A673 (cell line): ENCODE measurements around the gene CLIC4.

Experiments used
- EZH2 ChIP-seq: fragments of 200-600 bp; sonication (generic); IDR thresholded peaks from 2 replicates; pipeline ENCODE4 v1.6.1; 2017; ENCODE audit warnings: borderline replicate concordance, low read depth, mild to moderate bottlenecking, mixed read lengths, antibody characterized with exemption, low read length; ENCODE audit not compliant: poor library complexity, severe bottlenecking
- TF ChIP-seq, protein P1 (sequence below): fragments of 300-800, 200-600 bp; sonication (generic); conservative IDR thresholded peaks from 2 replicates; pipeline ENCODE4 v1.5.1; 2017; ENCODE audit warnings: low read depth, mild to moderate bottlenecking, antibody characterized with exemption, low read length, moderate library complexity, mixed read lengths

DNA sequence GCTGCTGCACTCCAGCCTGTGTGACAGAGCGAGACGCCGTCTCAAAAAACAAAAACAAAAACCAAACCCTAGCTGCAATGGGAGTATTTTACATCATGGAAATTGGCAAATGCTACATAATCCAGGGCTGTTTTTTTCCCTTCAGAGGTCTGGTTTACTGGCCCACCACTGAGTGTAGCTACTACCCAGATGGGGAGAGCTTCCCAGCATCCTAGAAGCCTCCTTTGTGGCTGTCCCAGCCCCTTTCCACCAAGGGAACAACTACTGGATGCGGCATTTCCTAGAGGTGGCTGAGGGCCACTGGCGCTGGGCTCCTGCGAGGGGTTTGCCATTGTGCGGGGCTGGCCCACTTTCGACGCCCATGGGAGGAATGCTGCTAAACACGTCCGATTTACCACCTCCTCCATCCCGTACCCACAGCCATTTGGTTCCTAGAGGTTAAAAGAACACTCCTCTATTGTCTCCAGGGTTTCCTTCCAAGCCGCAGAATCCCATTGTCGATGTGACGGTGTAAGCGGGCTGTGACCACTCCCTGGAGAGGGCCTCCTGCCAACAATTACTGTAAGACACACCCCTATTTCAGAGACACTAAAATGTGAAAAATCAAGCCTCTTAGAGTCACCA, 129.5 kb downstream of the CLIC4 start:
- TF ChIP-seq, protein P1, sequence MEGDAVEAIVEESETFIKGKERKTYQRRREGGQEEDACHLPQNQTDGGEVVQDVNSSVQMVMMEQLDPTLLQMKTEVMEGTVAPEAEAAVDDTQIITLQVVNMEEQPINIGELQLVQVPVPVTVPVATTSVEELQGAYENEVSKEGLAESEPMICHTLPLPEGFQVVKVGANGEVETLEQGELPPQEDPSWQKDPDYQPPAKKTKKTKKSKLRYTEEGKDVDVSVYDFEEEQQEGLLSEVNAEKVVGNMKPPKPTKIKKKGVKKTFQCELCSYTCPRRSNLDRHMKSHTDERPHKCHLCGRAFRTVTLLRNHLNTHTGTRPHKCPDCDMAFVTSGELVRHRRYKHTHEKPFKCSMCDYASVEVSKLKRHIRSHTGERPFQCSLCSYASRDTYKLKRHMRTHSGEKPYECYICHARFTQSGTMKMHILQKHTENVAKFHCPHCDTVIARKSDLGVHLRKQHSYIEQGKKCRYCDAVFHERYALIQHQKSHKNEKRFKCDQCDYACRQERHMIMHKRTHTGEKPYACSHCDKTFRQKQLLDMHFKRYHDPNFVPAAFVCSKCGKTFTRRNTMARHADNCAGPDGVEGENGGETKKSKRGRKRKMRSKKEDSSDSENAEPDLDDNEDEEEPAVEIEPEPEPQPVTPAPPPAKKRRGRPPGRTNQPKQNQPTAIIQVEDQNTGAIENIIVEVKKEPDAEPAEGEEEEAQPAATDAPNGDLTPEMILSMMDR, result no peak
- no peak for TF ChIP-seq EZH2
